Measurements from ENCODE around the gene HEXIM2. TPM values are rescaled to one million over a fixed set of nuclear protein-coding genes. Genes with fewer than 3 reads are reported as not detected.
"Not testable (repeated sequence)": the region's sequence is repeated elsewhere in the genome, so short reads cannot be mapped to it uniquely, and the experiment has no call there.

The HEXIM2 gene
- total RNA-seq, 2 experiments from 2014 or later: 5.3 to 8.4 TPM

DNA sequence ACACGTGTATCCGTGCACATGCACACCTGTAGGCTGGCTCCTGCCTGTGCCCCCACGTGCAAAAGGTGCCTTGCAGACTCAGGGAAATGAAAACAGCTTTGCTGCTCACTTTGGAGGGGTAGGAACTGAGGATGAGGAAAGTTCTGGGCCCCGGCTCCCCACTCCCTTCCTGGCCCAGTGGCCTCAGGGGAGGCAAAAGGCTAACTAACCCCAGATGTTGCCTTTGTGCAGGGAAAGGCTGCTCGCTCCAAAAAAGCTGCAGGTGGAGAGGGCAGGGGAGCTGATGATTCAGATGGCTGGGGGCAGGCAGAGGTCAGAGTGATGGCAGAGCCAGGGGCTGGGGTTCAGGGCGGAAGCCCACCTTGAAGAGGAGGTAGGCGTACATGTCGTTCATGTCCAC is 41.7 kb upstream of the HEXIM2 start:
- Mint-ChIP-seq H3K36me3 (ENCODE audit: low read depth) (no peaks in the 10 kb centered on the region), H3K27me3 (peaks cover 7% of the 10 kb centered on the region), H3K4me1 (no peaks in the 10 kb centered on the region), H3K27ac (no peak overlapping the region), H3K9me3 (no peaks in the 10 kb centered on the region), H3K4me3 (no peak overlapping the region)
- DNase-seq: no peak
- CTCF ChIA-PET: interaction anchor here (0.8 to 4.0 kb wide), 3 partner anchors 12 to 56 kb away, joined by 3 to 33 read pairs (median 3); partner anchors contain the start of genes ACBD4 and PLCD3
- POLR2A ChIA-PET: no interaction called here

DNA sequence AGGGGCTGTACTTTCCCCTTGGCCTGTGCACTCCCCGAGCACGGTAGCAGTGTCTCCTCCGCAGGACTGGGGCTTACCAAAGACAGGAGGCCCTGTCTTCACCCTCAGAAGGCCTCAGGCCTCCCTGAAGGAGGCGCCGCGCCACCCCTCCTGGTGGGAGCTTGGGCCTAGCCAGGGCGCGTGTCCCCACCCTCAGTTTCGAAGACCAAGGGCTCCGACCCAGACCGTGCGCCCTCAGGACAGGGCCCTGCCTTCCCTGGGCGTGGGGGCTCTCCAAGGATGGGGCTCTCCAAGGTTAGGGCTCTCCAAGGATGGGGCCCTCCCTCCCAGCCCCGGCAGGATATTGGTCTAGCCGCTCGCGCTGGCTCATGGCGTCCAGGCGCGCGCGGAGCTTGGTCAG is 41.1 kb upstream of the HEXIM2 start:
- no peaks in the 10 kb centered on the region for H3K9me3 Mint-ChIP-seq
- POLR2A ChIA-PET: no interaction called here
- H3K36me3 Mint-ChIP-seq (ENCODE audit: low read depth): no peaks in the 10 kb centered on the region
- DNase-seq: no peak
- peaks cover 7% of the 10 kb centered on the region for H3K27me3 Mint-ChIP-seq
- CTCF ChIA-PET: interaction anchor here (0.5 to 4.0 kb wide), 4 partner anchors 15 to 237 kb away, joined by 3 to 33 read pairs (median 3); partner anchors contain the start of gene ACBD4
- no peak overlapping the region for H3K4me3 Mint-ChIP-seq
- no peaks in the 10 kb centered on the region for H3K4me1 Mint-ChIP-seq
- H3K27ac Mint-ChIP-seq: no peak overlapping the region

GRCh38 chr17:45121055-45121454 is 40.6 kb upstream of the HEXIM2 start:
- POLR2A ChIA-PET: no interaction called here

GRCh38 chr17:45123076-45123770 is 38.5 kb upstream of the HEXIM2 start:
- Mint-ChIP-seq H3K9me3 (no peaks in the 10 kb centered on the region), H3K4me3 (no peak overlapping the region), H3K27me3 (peaks cover 7% of the 10 kb centered on the region), H3K4me1 (no peaks in the 10 kb centered on the region), H3K27ac (no peak overlapping the region), H3K36me3 (ENCODE audit: low read depth) (no peaks in the 10 kb centered on the region)
- ChIA-PET POLR2A (no interaction called here), CTCF (interaction anchor here (3.9 kb wide), 1 partner anchor 13 kb away, joined by 31 read pairs; the partner anchor contains the start of gene ACBD4)
- no peak for DNase-seq

More at GRCh38 chr17:45121055-45121454, 40.6 kb upstream of the HEXIM2 start:
- no peak for DNase-seq
- Mint-ChIP-seq H3K4me1 (no peaks in the 10 kb centered on the region), H3K9me3 (no peaks in the 10 kb centered on the region), H3K36me3 (ENCODE audit: low read depth) (no peaks in the 10 kb centered on the region), H3K4me3 (no peak overlapping the region), H3K27me3 (peaks cover 7% of the 10 kb centered on the region), H3K27ac (no peak overlapping the region)
- CTCF ChIA-PET: interaction anchor here (0.6 to 1.1 kb wide), 2 partner anchors 14 to 52 kb away, joined by 4 to 5 read pairs; partner anchors contain the start of gene ACBD4

- Mint-ChIP-seq H3K4me3 (no peak overlapping the region), H3K9me3 (no peaks in the 10 kb centered on the region), H3K4me1 (no peaks in the 10 kb centered on the region), H3K27ac (no peak overlapping the region), H3K36me3 (ENCODE audit: low read depth) (no peaks in the 10 kb centered on the region), H3K27me3 (peaks cover 7% of the 10 kb centered on the region)
- ChIA-PET CTCF (interaction anchor here (3.9 kb wide), 1 partner anchor 12 kb away, joined by 31 read pairs; the partner anchor contains the start of gene ACBD4), POLR2A (no interaction called here)
- DNase-seq: no peak
These were observed 37.5 kb upstream of the HEXIM2 start for GRCh38 chr17:45123930-45124796.

- H3K27ac Mint-ChIP-seq, POLR2A ChIA-PET: not testable (repeated sequence)
- CTCF ChIA-PET: interaction anchor here (0.6 to 3.9 kb wide), 2 partner anchors 11 to 70 kb away, joined by 3 to 31 read pairs; partner anchors contain the start of gene ACBD4
These were observed 36.9 kb upstream of the HEXIM2 start for GRCh38 chr17:45124797-45125122.

GRCh38 chr17:45125509-45125908 is 36.2 kb upstream of the HEXIM2 start:
- DNase-seq: no peak
- Mint-ChIP-seq H3K4me3 (no peak overlapping the region), H3K9me3 (no peaks in the 10 kb centered on the region), H3K27ac (no peak overlapping the region), H3K27me3 (peaks cover 7% of the 10 kb centered on the region), H3K36me3 (ENCODE audit: low read depth) (no peaks in the 10 kb centered on the region), H3K4me1 (no peaks in the 10 kb centered on the region)
- CTCF ChIA-PET: interaction anchor here (0.6 to 3.9 kb wide), 4 partner anchors 10 to 72 kb away, joined by 3 to 31 read pairs (median 3); partner anchors contain the start of gene ACBD4
- POLR2A ChIA-PET: no interaction called here

More at GRCh38 chr17:45124797-45125122, 36.9 kb upstream of the HEXIM2 start:
- H3K4me3 Mint-ChIP-seq; H3K9me3 Mint-ChIP-seq; H3K4me1 Mint-ChIP-seq; H3K36me3 Mint-ChIP-seq (ENCODE audit: low read depth); H3K27me3 Mint-ChIP-seq; DNase-seq: not testable (repeated sequence)

DNA sequence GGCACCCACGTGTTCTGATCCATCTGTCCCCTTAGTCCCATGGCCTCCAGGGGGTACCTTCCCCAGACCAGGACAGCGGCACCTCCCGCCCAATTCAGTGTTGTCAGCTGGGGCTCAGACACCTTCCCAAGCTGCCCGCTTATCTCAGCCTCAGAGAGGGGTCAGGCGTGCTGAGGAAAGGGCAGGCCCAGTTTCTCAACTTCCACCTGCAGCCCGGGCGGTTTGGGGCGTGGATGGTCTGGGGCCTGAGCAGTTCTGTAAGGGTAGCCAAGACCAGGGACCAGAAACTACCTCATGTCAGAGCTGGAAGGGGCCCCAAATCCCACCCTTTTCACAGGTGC is 34.5 kb upstream of the HEXIM2 start:
- H3K27ac Mint-ChIP-seq: no peak overlapping the region
- POLR2A ChIA-PET: no interaction called here
- CTCF ChIA-PET: interaction anchor here (1.0 to 1.3 kb wide), 2 partner anchors 9 to 70 kb away, joined by 4 read pairs; no protein-coding TSS in a partner anchor

GRCh38 chr17:45127548-45128300 is 34.0 kb upstream of the HEXIM2 start:
- H3K27ac Mint-ChIP-seq: no peak overlapping the region
- H3K4me3 Mint-ChIP-seq: no peak overlapping the region
- ChIA-PET POLR2A (no interaction called here), CTCF (interaction anchor here (1.0 kb wide), 1 partner anchor 70 kb away, joined by 4 read pairs; no protein-coding TSS in a partner anchor)
- peaks cover 6% of the 10 kb centered on the region for H3K27me3 Mint-ChIP-seq
- no peaks in the 10 kb centered on the region for H3K36me3 Mint-ChIP-seq (ENCODE audit: low read depth)
- DNase-seq: no peak
- no peaks in the 10 kb centered on the region for H3K4me1 Mint-ChIP-seq
- H3K9me3 Mint-ChIP-seq: no peaks in the 10 kb centered on the region

More for the DNA sequence above, 34.5 kb upstream of the HEXIM2 start:
- Mint-ChIP-seq H3K36me3 (ENCODE audit: low read depth) (no peaks in the 10 kb centered on the region), H3K4me1 (no peaks in the 10 kb centered on the region), H3K4me3 (no peak overlapping the region), H3K27me3 (peaks cover 6% of the 10 kb centered on the region), H3K9me3 (no peaks in the 10 kb centered on the region)
- no peak for DNase-seq

- POLR2A ChIA-PET: no interaction called here
- H3K36me3 Mint-ChIP-seq (ENCODE audit: low read depth): no peaks in the 10 kb centered on the region
- no peak for DNase-seq
- H3K27me3 Mint-ChIP-seq: peaks cover 6% of the 10 kb centered on the region
- H3K27ac Mint-ChIP-seq: no peak overlapping the region
- H3K4me3 Mint-ChIP-seq: no peak overlapping the region
- H3K4me1 Mint-ChIP-seq: peaks cover 2% of the 10 kb centered on the region
- no peaks in the 10 kb centered on the region for H3K9me3 Mint-ChIP-seq
- CTCF ChIA-PET: interaction anchor here (1.7 kb wide), 1 partner anchor 11 kb away, joined by 6 read pairs; no protein-coding TSS in a partner anchor
These were observed 33.3 kb upstream of the HEXIM2 start for GRCh38 chr17:45128331-45128730.

DNA sequence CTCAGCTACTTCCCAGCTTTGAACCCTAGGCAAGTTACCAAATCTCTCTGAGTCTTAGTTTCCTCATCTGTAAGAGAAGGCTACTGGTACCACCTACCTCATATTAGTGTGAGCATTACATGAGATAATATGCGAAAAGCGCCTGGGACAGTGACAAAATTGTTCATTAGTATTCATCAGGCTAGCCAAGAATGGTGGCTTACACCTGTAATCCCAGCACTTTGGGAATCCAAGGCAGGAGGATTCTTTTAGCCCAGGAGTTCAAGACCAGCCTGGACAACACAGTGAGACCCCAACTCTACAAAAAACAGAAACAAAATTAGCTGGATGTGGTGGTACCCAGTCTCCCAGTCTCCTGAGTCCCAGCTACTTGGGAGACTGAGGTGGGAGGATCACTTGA is 32.7 kb upstream of the HEXIM2 start:
- Mint-ChIP-seq H3K27me3 (peaks cover 6% of the 10 kb centered on the region), H3K4me3 (no peak overlapping the region)
- POLR2A ChIA-PET: no interaction called here

DNA sequence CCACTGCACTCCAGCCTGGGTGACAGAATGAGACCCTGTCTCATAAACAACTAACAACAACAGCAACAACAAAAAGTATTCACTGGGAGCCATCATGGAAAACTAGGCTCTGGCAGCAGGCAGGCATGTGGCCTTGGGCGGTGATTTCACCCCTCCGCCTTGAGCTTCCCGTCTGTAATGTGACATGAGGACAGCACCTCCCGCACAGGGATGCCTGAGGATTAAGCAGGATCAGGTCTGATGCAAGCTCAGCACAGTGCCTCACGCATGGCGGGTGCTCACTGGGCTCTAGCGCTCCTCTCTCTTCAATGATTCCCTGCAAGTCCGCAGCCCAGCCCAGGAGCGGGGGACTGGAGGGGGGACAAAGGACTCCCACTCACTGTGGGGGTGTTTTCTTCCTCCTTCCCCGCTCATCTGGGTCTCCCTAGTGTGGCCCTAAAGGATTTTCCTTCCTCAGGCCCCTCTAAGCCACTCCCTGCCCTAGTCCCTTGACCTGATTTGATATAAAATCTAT is 32.2 kb upstream of the HEXIM2 start:
- peaks cover 6% of the 10 kb centered on the region for H3K27me3 Mint-ChIP-seq
- H3K36me3 Mint-ChIP-seq (ENCODE audit: low read depth): no peaks in the 10 kb centered on the region
- POLR2A ChIA-PET: no interaction called here
- H3K4me3 Mint-ChIP-seq: no peak overlapping the region
- no peaks in the 10 kb centered on the region for H3K9me3 Mint-ChIP-seq
- no peak for DNase-seq
- CTCF ChIA-PET: interaction anchor here (1.1 to 1.7 kb wide), 2 partner anchors 12 to 26 kb away, joined by 4 to 6 read pairs; no protein-coding TSS in a partner anchor
- H3K4me1 Mint-ChIP-seq: peaks cover 5% of the 10 kb centered on the region
- H3K27ac Mint-ChIP-seq: no peak overlapping the region

More for the DNA sequence above, 32.7 kb upstream of the HEXIM2 start:
- Mint-ChIP-seq H3K36me3 (ENCODE audit: low read depth) (no peaks in the 10 kb centered on the region), H3K27ac (no peak overlapping the region), H3K4me1 (peaks cover 5% of the 10 kb centered on the region), H3K9me3 (no peaks in the 10 kb centered on the region)
- CTCF ChIA-PET: interaction anchor here (1.1 to 1.7 kb wide), 2 partner anchors 11 to 25 kb away, joined by 4 to 6 read pairs; no protein-coding TSS in a partner anchor
- no peak for DNase-seq

Measured in activated CD4-positive, alpha-beta T cell treated with anti-CD3 and anti-CD28 coated beads, Interleukin-2, amount 10 ng/mL, durations not matched to agents 7 days and 5 days (primary cell).